NCI-H2227 (cell line): ENCODE results near the gene APRT.
A peak's percentile ranks its signal among the peaks of the same experiment; 100 is the strongest.

Experiments
- DNase-seq: peaks from one replicate; lab custom pipeline; 2025; ENCODE audit not compliant: unreplicated experiment; lab: John Stamatoyannopoulos, UW

Gene APRT

DNA sequence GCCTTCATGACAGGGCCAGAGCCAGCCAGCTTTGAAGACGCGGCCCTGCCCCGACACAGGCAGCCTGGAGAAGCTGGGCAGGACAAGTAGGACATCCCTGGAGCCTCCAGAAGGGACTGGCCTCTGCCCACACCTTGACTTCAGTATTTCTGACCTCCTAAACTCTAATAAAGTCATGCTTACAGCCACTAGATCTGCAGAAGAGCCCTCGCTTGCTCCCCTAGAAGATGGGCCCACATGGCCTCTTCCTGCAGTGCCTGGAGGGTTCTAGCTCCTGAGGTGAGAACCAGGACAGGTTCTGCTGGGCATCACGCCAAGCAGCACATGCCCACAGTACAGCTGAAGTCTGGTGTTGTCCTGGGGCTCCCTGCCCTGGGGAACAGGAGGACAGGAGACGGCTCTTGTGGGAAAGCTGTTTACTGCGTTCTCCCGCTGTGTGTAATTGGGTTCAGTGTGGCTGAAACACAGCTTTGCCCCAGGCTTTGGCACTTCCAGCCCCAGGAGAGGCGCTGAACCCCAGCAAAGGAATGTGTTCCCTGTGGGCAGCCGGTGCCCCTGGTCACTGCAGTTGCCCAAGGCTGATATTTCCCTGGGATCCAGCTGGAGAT, 2.6 kb downstream of the APRT start:
- no peak for DNase-seq

DNA sequence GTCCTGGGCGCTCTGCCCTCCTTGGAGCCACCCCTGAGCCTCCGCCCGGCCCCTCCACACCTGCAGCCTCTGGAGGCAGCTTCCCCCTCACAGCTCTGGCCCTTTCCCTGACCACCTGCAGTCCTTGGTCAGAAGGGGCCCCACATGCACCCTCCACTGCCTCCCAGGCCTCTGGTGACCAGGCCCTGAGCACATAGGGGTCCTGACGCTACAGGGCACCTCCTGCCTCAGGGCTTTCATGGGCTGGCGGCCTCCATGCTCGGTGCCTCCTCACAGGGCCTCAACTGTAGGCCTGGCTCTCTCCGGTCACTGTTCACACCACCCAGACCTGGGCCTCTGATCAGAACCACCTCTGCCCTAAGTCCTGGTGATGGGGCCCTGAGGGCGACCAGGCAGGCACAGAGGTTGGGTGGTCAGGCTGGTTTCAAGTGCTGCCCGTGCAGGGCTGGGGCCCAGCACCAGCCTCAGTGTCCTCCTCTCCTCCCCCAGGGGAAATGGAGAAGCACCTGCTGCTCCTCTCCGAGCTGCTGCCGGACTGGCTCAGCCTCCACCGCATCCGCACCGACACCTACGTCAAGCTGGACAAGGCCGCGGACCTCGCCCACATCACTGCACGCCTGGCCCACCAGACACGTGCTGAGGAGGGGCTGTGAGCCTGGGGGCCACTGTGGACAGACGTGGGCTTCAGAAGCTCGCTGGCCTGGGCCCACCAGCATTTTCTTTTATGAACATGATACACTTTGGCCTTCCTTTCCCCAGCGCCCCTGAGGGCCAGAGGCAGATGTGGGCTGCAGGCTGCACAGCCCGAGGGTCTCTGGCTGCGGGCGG, 3.9 kb downstream of the APRT start:
- DNase-seq: no peak

DNA sequence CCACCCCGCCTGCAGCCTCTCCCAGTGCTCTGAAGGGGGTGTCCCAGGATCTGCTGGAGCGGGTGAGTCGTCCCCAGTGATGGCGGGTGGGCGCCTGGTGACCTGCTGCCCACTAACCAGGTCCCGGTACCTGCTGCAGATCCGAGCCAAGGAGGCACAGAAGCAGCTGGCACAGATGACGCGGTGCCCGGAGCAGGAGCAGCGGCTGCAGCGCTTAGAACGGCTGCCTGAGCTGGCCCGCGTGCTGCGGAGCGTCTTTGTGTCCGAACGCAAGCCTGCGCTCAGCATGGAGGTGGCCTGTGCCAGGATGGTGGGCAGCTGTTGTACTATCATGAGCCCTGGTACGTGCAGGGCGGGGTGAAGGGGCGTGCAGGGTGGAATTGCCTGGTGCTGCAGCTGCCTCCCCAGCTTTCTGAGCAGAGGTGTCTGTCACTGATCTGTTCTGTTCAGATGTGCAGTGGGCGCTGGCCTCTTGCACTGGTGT, 4.5 kb downstream of the APRT start:
- no peak for DNase-seq

DNA sequence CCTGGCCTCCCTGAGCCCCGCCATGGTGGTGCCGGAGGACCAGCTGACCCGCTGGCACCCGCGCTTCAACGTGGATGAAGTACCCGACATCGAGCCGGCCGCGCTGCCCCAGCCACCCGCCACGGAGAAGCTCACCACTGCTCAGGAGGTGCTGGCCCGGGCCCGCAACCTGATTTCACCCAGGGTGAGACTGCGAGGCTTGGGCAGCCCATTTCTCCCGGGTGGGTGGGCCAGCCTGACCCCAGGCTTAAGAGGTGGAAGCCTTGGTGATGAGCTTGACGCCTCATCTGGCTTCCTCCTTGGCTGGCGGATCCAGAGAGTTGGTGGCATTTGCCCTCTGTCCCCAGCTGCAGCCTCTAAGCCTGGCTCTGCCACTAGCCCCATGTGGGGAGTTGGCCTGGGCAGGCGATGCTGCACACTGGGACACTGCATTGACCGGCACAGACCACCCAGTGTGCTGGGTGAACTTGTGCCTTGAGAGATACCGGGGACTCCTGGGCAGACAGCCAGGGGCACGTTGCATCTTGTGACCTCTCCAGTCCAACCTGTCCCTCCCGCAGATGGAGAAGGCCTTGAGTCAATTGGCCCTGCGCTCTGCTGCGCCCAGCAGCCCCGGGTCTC, 5.1 kb downstream of the APRT start:
- no peak for DNase-seq

DNA sequence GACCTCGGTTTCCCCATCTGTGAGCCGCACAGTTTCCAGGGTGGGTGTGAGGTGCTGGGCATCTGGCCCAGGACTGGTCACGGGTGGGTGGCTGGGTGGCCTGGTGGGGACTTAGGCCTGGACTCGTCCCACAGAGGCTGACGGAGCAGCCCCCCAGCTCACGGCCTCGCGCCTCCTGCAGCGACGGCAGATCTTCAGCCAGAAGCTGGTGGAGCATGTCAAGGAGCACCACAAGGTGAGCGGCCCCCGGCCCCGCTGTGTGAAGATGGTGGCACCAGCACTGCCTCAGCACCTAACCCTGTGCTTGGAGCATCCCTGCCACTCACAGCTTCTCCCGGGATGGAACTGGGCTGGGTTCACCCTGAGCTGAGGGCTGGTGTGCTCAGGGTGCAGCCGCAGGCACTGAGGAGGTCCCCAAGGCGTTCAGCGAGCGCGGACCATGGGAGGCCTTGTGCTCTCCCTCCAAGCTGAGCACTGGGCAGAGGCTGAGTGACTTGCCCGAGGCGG, 5.8 kb downstream of the APRT start:
- DNase-seq: no peak

DNA sequence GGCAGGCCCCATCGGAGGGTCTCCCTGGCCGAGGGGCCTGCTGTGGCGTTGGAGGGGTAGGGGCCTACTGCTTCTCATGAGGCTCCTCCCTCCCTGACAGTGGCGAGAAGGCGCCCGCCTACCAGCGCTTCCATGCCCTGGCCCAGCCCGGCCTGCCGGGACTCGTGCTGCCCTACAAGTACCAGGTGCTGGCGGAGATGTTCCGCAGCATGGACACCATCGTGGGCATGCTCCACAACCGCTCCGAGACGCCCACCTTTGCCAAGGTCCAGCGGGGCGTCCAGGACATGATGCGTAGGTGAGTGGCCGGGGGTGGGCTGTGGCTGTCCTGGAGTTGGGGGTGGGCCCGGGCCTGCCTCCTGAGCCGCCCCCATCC, 6.4 kb downstream of the APRT start:
- peak; percentile 17 for DNase-seq

DNA sequence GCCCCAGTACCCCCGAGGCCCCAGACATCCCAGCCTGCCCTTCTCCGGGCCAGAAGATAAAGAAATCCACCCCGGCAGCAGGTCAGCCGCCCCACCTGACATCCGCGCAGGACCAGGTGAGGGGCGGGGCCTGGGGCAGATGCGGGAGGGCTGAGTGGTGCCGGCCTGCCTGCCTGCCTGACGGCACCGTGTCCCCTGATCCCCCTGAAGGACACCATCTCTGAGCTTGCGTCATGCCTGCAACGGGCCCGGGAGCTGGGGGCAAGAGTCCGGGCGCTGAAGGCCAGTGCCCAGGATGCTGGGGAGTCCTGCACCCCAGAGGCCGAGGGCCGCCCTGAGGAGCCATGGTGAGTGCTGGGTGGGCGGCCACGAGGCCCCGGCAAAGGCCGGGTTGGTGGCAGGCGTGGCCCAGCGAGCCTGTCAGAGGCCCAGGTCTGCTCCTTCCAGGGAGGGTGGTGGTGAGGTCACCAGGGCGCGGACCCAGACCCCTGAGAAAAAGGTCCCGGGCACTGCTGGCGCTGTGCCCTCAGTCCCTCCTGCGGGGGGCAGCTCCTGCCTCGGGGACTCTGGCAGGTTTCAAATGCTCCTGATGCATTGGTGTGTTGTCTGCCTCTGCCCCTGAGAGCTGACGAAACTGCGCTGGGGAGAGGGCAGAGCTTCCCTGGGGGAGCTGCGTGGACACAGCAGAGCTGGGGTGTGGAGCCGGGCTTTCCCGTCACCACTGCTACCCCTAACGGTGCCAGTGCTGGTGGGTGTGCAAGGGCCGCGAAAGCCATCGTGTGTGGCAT, 7.0 kb downstream of the APRT start:
- DNase-seq: peak; percentile 38

DNA sequence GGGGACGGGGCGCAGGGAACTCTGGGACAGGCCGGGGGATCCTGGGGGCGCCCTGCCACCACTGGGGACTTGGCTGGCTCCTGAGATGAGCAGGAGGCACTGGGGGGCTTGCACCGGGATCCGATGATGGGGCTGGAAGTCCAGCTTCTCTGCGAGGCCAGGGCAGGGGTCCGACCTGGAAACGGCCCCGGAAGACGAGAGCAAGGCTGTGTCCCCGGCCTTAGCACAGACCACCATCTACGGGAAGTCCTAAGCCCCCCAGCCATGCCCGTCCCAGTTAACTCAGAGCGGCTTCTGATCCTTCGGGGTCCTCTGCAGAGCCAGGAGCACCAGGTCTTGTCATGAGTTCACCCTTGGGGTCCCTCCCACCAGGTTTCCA, 7.6 kb downstream of the APRT start:
- no peak for DNase-seq

DNA sequence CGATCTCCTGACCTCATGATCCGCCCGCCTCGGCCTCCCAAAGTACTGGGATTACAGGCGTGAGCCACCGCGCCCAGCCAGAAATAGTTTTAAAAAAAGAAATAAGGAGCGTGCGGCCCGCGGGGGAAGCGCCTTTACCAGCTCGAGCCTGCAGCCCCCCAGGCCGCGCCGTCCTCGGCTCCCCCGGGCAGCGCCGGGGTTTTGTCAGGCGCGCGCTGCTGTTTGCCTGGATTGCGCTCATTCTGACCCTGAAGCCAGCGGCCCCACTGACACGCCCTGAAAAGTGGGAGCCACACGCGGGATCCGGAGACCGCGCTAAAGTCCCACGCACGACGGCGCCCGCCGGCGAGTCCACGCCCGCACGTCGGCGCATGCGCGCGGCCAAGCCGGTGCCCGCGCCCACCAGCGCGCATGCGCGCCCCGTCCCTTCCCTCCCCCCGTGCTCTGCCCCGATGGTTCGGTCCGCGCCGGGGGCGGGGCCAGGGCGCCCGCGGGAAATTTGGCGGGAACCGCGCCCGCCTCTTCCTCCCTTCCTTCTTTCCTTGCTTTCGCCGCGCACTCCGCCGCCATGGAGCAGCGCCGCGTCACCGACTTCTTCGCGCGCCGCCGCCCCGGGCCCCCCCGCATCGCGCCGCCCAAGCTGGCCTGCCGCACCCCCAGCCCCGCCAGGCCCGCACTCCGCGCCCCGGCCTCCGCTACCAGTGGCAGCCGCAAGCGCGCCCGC, 8.3 kb downstream of the APRT start, which contains the start of gene CDT1:
TSS of gene CDT1 (plus strand) at position 526 of the 724 bp plus-strand sequence. CDS start at position 569, 43 bp downstream.
- DNase-seq: peak; percentile 89

DNA sequence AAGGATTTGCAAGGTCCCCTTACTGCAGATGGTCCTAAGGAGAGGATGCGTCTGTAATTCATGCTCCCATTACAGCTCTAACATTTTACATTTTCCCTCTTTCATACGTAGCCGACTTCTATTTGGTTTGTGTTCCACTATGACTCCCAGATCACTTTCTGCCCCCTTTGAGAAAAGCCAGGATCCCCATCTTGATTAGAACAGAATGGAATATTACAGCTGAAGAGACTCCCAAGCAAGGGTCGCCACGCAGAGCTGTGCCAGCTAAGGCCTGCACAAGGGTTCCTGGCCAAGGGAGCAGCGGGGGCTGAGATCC, 11.5 kb downstream of the APRT start:
- DNase-seq: no peak

DNA sequence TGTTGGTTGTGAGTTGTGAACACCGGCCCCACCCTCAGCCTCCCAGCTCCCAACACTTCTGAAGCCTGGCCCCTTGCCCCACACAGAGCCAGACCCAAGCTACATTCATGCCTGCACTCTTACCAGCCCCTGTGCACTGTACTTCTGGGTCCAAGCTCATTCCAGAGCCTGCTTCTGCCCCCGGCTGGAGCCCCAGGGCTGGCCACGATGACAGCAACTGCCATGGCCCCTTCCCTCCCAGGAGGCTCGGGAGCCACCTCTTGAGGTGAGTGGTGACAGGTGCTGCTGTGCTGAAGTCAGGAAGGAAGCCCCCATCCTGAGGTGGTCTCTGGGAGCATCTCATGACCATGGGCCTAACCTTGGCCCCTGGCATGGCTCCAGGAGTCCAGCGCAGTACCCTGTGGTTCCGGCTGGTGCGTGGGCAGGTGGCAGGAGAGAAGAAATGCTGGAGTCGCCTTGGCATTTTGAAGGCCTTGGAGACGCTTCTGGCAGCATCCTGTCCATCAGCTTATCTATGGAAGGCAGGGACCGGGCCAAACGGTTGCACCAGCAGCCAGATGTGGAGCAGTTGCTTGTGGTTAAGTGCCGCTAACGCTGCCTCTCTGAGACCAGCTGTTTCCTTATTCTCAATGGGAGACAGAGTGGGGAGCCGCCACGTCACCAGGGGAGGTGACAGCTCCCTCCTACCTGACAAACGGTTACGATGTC, 12.0 kb downstream of the APRT start:
- DNase-seq: no peak

DNA sequence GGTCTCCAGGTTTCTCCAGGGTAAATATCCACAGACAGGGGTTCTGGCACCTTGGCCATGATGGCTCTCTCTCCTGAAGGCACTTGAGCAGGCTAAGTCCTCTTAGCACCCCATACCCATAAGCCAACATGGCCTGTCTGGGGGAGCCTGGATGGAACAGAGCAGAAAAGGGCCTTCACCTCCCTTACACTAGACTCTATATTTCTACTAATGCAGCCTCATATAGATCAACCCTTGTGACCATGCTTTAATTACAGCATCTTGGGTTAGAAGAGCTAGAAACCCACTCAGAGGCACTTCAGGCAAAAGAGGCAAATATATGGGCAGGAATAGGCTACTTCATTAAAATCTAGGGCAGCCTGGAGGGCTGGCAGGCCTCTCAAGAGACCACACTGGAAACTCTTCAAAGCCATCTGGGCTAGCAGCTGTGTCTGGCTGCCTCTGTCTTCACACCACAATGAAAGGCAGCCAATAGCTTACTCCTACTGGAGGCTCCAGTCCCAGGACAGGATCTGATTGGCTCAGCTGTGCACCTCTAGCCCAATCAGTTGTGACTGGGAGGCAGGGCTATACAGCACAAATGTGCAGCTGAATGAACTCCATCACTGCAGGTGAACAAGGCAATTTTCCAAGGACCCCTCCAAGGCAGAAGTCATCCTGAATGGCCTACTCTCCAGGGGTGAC, 12.8 kb downstream of the APRT start:
- no peak for DNase-seq

DNA sequence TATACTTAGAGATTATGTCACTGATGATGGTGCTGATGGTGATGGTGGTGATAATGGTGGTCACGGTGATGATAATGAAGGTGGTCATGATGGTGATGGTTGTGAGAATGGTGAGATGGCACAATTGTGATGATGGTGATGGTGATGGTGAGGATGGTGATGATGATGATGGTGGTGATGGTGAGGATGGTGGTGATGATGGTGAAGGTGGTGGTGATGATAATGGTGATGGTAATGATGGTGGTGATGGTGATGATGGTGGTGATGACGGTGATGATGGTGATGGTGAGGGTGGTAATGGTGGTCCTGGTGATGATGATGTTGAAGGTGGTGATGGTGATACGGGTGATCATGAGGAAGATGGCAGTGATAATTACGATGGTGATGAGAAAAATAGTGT, 13.7 kb downstream of the APRT start:
- no peak for DNase-seq

DNA sequence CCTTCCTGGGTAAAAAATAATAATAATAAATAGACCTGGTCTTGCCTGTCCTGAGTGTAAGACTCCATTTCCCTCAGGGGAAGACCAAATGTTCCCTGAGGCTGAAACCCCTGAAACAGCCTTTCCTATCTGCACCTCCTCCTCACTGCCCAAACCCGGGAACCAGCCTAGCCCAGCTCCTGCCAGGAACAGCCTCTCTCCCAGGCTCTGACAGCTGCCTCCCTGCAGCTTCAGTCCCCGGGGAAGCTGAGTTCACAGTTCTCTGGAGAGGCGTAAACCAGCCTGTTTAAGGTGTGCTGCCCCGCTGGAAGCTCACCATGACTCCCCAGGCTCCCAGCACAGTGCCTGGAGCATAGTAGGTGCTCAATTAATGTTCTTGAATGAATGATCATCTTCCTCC, 15.4 kb downstream of the APRT start:
- DNase-seq: no peak

DNA sequence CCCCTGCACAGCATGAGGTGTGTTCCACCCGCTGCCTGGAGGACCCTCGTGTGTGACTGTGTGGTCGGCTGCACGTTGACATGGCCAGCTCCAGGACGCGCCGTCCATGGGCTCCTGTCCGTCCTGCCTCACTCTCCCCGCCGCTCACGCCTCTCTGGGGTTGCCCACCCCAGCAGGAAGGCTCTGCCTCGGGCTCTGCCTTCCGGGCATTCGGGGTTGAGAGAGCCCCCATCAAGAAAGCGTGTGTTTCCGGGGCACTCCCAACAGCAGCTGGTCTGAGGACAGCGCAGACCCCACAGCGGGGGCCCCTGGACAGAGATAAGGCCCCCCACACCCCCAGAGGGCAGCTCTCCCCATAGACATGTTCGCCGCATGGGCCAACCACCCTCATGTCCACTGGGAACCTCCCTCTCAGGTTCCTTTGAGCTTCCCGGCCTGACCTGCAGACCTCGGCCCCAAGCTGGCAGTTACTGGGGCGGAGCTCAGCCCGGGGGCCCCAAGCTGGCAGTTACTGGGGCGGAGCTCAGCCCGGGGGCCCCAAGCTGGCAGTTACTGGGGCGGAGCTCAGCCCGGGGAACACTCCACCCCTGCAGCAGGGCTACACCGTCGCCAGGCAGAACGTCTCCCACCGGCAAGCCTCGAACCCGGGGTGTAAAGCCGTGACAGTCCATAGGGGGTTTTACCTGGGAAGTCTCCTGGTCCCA, 18.3 kb downstream of the APRT start:
- DNase-seq: no peak

DNA sequence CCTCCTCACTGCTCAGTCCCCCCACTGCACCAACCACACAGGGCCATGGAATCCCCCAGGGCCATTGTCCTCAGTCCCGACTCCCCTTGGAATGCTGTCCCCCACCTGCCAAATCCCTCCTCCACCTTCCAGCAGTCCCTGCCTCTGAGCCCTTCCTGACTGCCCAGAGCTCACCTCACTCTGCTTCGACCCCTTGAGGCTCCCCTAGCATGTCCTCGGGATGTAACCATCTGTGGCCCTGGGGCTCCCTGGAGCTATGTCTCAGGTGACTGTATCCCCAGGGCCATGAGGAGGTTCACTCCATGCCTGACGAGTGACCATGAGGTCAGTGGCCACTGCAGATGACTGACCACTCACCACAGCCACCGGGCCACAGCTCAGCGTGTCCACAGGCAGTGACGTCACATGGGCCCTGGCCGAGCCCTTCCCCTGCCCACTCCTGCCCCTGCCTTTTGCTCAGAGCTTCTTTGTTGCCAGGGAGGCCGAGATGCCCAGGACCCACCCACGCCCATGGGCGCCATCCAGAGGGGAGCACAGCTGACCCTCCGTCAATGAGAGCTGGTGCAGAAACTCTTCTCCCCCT, 19.0 kb downstream of the APRT start:
- DNase-seq: no peak

DNA sequence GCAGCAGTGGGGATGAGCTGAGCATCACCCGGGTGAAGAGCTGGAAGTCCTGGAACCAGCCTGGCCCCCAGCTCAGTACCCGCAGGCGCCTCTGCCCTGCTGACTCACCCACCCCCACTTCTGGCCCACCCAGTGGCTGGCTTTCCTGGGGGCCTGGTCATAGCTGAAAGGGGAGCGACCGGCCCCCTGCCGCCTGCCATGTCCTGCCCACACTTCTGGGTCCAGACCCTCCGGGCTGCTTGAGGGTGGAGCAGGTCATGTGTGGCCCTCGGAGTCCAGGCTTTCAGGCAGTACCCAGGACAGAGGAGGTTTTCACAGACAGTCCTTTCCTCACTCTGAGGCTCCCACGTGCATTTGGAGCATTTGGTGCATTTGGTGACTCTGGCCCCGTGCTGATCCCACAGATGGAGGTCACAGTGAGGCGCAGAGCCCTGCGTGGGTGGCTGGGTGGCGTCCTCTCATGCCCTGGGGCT, 19.6 kb downstream of the APRT start:
- no peak for DNase-seq
